Measurements from ENCODE around the gene B3GALT2.

GRCh38 chr1:193234530-193234929 is 48.1 kb upstream of the B3GALT2 start:
- TF ChIP-seq, protein P1, sequence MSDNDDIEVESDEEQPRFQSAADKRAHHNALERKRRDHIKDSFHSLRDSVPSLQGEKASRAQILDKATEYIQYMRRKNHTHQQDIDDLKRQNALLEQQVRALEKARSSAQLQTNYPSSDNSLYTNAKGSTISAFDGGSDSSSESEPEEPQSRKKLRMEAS (IDR thresholded peaks at IDR 0.05) = no peak
- TF ChIP-seq RAD21 (IDR thresholded peaks at IDR 0.05; ENCODE audit: low read depth) (no peak), EP300 (IDR thresholded peaks at IDR 0.05; ENCODE audit: borderline replicate concordance) (no peak), ZBTB7A (IDR thresholded peaks at IDR 0.05; ENCODE audit: low read depth) (no peak), TAF1 (IDR thresholded peaks at IDR 0.05; ENCODE audit: low read depth) (no peak), NFIC (IDR thresholded peaks at IDR 0.05) (no peak), REST (IDR thresholded peaks at IDR 0.05; ENCODE audit: low read depth) (no peak)
- TF ChIP-seq, protein P2, sequence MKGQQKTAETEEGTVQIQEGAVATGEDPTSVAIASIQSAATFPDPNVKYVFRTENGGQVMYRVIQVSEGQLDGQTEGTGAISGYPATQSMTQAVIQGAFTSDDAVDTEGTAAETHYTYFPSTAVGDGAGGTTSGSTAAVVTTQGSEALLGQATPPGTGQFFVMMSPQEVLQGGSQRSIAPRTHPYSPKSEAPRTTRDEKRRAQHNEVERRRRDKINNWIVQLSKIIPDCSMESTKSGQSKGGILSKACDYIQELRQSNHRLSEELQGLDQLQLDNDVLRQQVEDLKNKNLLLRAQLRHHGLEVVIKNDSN (IDR thresholded peaks at IDR 0.05) = no peak

All from Ishikawa (cell line).